AG09319 (cell line): Measurements from ENCODE around the gene TRIM58.

Experiments
- DNase-seq: peaks from one replicate; pipeline ENCODE4 v3.0.0-alpha.2; 2010; ENCODE audit warnings: low read depth; ENCODE audit errors: extremely low read depth
- CTCF ChIP-seq: IDR thresholded peaks from 2 replicates; pipeline ENCODE4 v1.5.1; 2011; ENCODE audit warnings: low read depth, mild to moderate bottlenecking, inconsistent platforms, low read length, moderate library complexity

The TRIM58 gene

GRCh38 chr1:247924868-247925267 lies 67.9 kb downstream of the TRIM58 start, which contains the start of gene OR2AJ1:
TSS of gene OR2AJ1 (plus strand) at chr1:247924889. CDS start at chr1:247933769, 8,880 bp downstream.
- TF ChIP-seq CTCF, result no peak

More at GRCh38 chr1:247924868-247925267, 67.9 kb downstream of the TRIM58 start, which contains the start of gene OR2AJ1:
- no peak for DNase-seq
